CMK (cell line): ENCODE data around the gene DNAJA2.

ENCODE experiments used
- DNase-seq: peaks from one replicate; pipeline ENCODE4 v3.0.0-alpha.2; 2010; ENCODE audit warnings: low read depth

DNAJA2 gene

DNA sequence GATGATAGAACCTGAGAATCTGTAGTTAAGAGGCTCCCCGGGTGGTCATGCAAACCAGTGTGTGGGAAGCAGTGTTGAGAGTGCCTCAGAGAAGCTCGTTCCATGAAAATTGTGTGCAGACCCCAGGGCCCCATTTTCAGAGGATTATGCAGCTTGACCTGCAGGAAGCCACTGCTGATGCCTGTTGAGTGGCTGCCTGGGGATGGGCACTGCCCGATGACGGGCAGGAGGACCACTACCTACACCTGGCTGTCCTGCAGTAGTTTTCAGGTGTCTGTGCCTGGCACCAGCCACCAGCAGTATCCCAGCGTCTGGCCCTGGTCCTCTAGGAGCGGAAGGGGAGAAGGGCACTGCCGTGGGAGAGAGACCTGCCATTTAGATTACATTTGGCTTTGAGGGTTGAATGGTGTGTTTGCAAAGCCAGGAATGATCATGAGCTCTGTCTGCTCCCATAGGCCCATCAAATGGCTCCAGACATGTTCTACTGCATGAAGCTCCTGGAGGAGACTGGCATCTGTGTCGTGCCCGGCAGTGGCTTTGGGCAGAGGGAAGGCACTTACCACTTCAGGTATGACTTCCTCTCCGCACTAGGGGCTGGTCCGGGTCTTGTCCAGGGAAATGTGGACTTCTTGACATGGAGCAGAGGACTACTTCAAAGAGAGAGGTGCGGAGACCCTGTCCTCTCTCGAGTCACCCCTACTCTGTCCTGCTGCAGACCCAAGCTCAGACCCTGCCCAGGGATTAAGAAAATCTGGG is 46.8 kb downstream of the DNAJA2 start:
- DNase-seq, result no peak

DNA sequence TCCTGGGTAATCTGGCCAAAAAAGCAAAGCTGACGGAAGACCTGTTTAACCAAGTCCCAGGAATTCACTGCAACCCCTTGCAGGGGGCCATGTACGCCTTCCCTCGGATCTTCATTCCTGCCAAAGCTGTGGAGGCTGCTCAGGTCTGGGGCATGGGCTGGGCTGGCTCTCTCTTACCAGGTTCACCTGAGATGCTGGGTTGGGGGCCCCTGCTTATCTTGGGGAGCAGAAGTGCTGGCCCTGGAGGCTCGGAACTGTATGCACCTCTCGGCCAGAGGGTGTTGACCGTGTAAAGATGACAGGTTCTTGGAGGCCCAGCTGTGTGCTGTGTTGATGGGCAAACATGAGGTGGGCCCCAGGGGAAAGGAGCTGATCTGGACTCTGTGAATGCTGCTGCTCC is 49.1 kb downstream of the DNAJA2 start:
- no peak for DNase-seq

DNA sequence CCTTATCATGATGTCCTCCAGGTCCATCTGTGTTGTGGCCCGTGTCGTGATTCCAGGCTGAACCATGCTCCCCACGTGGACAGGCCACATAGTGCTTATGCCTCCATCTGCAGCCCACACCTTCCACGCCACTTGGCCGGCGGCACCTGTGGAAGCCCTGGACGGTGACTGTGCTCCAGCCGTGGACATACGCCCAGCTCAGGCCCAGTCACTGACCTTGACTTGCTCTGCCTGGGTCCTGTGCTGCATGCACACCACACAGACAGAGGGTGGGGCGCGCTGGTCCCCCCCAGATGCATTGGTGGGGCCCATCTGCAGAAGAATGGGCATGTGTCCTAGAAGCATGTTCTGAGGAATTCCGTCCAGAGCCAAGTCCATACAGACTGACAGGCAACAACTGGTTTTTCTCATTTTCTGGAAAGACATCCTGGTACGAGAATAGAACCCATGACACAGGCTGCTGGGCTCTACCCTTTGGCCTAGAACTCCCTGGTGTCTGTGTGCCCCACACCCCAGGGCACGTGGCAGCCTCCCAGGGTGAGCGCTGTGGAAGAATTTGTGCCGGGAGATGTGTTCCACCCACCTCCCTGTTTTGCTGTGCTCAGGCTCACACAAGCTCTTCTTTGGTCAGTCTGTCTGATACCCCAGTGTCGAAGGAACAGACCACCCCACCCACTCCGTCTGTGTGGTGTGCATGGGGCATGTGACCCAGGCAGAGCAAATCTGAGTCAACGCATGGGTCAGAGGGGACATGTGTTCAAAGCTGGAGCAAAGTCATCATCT is 49.8 kb downstream of the DNAJA2 start:
- no peak for DNase-seq

DNA sequence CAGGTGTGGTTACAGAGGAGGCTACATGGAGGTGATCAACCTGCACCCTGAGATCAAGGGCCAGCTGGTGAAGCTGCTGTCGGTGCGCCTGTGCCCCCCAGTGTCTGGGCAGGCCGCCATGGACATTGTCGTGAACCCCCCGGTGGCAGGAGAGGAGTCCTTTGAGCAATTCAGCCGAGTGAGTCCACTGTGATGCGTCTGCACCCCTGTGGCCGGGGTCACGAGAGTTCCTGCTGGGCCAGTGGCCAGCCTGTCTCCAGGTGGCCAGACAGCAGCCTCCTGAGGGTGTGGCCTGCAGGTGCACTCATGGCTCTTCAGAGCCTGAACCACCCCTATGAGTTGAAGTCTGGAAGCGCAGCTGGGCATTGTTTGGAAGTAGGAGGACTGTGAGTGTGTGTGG is 51.2 kb downstream of the DNAJA2 start:
- no peak for DNase-seq

DNA sequence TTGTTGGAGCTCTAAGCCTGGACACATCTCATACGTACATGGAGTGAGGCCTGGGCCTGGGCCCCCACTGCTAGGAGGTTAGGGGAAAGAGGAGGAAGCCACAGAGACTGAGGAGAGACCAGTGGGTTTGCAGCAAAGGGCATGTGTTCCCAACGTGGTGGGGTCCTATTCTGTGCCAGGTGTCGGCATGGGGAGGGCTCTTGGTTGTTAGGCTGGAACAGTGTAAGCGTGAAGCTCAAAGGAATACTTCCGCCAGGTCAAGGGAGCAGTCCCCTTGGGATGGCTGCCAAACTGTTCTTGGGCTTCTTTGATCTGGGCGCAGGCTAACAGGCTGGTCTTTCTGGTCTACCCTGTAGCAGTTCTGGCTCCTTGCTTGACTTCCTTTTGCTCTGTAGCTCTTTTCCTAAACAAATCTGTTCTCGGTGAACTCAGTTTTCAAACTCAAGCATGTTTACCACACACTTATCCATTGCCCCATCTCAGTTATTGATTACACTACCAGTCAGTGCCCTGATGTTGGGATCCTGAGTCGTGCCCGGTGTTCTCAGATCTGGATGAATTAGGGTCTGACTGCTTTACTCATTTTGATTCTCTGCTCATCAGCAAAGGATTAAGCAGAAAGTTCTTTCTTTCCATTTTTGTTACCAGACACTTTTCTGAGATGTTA is 52.9 kb downstream of the DNAJA2 start:
- DNase-seq, result no peak

DNA sequence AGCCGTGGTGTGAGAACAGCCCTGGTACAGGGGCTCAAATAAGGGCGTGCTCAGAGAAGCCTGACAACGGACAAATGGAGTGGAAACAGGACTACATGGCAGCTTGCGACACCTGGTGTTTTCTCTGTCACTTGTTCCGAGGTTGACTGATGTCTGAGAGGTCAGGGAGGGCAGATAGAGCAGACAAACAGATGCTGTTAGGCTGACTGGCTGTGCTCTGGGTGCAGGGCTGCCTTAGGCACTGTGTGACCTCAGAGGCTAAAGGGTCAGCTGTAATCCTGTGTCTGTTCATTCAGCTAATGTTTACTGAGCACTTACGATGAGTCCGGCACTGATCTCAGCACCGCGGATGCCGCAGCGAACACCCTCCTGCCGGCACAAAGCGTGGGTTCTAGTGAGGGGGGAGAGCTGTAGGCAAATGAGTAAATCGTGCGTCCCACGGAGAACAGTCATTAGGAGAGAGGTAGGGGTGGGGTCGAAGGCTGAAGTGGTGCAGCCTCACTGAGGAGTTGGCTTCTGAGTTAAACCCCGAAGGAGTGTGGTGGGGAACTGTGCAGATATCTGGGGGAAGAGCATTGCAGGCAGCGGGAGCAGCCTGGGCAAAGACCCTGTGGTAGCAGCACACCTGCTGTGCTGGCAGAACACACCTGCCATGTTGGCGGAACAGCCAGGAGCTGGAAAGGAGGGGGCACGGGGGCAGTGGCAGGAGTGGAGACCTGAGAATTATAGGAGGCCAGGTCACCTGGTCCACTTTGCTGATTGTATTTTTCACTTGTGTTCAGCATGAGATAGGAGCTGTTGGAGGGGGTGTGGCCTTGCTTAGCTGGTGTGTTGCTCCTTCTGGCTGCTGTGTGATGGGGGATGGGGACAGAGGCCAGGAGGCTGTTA is 54.3 kb downstream of the DNAJA2 start:
- no peak for DNase-seq

DNA sequence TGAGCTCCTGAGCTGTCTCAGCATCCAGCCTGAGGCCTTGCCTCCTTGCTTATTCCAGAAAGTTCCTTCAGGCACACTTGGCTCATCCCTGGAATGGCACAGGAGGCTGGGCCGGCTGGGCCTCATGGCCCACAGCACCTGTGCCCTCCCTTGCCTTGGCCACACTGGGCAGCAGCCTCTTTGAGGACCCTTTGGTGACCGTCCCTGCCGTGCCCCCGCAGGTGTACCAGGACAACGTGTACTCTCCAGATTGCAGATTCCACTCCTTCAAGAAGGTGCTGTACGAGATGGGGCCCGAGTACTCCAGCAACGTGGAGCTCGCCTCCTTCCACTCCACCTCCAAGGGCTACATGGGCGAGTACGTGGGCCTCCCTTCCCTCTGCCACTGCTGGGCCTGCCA is 55.1 kb downstream of the DNAJA2 start:
- no peak for DNase-seq

DNA sequence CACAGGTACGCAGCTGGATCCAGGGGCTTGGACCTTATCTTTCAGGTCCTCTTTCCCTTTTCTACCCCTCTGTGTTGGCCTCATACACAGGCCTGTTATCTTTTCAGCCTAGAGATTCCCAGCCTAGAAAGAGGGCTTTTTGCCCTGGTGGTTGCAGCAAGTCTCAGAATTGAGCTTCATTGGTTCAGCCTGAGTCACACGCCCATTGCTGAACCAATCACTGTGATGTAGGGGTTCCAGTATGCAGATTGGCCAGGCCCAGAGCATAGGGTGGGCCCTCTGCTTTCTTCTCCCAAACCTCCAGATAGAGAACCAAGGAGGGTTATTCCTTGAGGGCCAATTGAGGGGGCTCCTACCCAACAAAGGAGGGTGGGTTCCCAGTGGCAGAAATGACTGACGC is 56.5 kb downstream of the DNAJA2 start:
- DNase-seq, result no peak

DNA sequence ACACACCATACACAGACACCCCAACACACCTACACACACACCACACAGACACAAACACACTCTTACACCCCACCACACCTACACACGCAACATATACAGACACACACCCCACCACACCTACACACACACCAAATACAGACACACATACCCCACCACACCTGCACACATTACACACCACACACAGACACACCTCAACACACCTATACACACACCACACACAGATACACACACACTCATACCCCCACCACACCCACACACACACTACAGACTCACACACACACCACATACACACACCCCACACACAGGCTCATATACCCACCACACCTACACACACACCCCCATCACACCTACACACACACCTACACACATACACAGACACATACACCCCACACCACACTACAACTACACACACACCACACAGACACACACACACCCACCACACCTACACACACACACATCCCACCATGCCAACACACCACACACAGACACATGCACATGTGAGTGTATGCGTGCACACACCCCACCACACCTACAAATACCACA is 57.9 kb downstream of the DNAJA2 start:
- DNase-seq, result no peak

DNA sequence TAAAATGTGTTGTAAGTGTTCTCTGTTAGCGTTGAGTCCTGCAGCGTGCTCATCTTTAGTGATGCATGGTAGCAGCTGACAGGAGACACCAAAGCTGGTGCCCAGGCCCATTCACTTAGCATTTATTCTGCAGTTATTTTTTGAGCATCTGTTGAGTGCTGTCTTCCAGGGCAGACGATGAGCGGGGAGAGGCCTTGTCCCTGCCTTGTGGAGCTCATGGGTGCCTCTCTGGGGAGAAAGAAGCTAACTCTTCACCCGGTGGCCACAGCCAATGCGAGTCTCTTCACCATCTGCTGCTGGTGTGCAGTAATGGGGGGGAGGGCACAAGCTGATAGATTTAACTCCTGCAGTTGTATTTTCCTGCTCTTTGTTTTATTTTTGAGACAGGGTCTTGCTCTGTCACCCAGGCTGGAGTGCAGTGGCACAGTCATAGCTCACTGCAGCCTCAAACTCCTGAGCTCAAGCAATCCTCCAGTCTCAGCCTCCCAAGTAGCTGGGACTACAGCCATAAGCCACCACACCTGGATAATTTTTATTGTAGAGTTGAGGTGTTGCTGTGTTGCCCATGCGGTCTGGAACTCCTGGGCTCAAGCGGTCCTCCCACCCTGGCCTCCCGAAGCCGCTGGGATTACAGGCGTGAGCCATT is 58.8 kb downstream of the DNAJA2 start:
- no peak for DNase-seq

DNA sequence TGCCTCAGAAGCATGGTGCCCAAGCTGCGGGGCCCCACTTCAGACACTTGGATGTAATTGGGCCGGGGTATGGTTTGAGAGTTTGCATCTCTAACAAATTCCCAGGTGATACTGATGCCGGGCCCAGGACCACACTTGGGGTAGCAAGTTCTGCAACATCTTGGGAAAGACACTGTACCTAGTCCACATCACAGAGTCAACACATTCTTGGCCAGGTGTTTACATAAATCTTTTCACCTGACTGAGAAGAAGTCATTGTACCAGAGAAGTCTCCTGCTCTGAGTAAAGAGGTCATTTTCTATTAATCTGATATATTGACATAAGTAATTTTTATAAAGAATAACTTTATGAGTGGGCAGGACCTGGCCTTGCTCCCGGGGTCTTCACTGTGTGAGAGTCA is 61.8 kb downstream of the DNAJA2 start:
- DNase-seq, result no peak

DNA sequence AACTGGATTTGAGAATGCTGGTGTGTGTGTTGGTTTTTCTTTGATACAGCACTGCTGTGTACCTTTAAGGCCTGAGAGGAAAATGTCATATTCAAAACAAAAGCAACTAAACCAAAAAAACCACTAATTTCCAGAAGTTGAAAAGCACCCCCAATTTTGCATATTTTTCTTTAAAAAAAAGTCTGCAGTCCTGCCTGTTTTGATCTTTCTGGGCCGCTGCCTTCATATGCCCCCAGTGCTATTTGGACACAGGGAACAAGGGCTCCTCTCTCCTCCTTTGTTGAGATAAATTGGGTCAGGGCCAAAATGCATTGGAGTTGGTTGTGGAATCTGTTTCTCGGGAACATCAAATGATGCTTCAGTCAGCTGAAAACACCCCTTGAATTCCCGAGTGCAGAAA is 62.4 kb downstream of the DNAJA2 start:
- DNase-seq, result no peak

DNA sequence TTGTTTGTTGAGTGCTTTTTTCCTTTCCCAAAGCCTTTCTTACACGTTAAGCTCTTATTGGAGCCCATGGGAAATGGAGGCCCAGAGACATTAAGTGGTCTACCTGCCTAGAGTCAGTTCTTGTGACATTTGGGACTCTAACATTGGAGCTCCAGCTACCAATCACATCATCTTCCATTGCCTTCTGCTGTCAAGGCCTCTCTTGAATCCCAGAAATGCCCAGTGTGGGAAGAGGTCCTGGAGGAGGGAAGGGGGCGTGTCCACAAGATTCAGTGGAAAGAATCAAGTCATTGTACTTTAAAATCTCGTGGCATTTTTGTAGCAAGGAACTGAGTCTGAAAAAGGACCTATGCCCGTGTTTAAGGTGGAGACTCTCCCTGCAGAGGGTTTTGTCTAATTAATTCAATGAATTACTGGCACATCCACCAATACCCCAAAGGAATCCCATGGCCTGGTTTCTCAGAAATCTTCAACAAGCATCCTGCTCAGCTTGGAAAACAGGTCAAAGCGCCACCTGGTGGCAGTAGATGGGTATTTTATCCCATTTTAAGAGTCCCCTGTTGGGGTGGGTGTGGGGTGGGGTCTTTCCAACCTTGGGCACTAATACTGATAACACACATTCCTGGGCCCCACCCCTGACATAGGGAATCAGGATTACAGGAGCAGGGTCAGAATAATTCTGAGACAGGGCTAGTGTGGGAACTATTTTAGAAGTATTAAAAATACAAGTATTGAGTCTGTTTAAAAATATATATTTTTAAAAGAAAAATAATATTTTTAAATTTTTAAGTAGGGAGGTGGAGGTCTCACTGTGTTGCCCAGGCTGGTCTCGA is 64.7 kb downstream of the DNAJA2 start:
- DNase-seq, result peak; percentile 18

DNA sequence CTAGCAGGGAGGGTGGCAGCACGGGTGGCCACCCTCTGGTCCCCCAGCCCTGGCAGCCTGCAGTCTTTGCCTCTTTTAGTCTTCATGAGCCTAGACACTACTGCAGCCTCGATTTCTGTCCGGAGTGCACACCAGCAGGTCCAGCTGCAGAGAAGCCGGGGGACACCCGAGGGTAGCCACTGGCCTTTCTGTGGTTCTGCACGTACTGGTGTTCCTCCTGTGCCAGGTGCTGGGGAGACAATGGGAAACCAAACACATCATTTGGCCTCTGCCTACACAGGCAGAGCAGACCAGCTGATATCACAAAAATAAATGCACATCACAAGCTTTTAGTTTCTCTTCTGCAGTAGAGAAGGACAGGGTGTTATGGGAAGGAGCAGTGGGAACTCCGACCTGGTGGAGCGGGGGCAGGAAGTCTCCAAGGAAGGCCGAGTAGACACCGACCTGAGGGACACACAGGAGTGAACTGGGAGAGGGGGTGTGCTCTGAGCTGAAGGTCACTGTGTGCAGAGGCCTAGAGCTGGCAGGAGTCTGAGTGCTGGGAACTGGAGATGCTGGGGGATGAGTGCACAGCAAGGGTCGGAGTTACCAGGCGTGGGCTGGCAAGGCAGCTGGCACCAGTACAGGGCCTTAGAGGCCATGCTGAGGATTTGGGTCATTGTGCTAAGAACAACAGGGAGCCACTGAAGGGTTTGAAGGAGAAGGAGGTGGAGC is 66.3 kb downstream of the DNAJA2 start:
- no peak for DNase-seq

DNA sequence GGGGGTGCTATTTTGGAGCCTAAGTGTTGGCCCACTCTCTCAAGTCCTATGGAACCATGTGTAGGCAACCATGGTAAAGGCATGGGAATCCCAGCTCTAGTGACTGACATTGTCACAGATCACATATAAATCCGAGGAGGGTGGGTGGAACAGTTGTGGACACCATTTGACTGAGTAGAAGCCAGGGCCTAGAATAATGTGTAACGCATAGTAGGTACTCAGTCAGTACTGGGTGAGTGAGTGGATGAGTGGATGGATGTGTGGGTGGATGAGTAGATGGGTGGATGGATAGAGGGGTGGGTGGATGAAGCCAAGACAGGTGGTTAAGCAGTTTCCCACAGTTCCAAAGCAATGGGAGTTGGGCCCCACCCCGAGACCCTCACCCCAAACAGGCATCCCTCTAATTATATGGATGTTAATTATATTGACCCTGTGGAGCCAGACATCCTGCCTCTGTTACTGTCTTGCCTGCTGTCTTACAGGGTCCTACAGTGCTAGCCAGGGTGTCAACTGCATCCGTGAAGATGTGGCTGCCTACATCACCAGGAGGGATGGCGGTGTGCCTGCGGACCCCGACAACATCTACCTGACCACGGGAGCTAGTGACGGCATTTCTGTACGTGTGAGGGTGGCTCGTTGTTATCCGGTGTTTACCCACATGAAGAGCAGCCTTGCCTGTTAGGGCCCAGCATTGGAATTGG is 67.0 kb downstream of the DNAJA2 start:
- no peak for DNase-seq
